ENCODE data around the gene ARHGAP15. TPM values are rescaled to one million over a fixed set of nuclear protein-coding genes. Genes with fewer than 3 reads are reported as not detected.

Gene ARHGAP15
- total RNA-seq, 2 donors from 2014 or later = 0.41 to 4.3 TPM

DNA sequence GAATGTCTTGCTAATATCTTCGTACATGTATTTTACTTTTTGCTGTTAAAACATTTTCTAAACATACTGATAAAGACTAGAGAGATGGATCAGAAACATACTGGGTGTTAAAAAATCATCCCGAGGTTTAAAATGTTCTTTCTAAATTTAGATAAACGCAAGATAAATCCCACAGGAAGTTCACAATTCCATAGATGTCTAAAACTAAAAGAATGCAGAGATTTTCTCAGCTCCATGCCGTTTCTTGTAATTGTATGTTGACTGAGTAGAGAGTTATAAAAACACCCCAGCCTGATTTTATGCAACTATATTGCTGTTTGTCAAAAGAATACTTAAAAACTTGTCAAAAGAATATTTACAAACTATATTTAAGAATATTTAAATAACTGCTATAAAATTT is 455.7 kb downstream of the ARHGAP15 start:
- intact Hi-C loops (cut with DNase I) = no loop called here
- WGBS = 64% methylated on average over 4 of the region's 4 CpGs
- Histone ChIP-seq H3K4me1 (replicated peaks) (no peaks in the 10 kb centered on the region), H3K27me3 (replicated peaks; ENCODE audit: insufficient read depth) (no peaks in the 10 kb centered on the region), H3K4me3 (no peak overlapping the region), H3K27ac (no peak overlapping the region), H3K36me3 (no peaks in the 10 kb centered on the region), H3K9me3 (no peaks in the 10 kb centered on the region)
- DNase-seq (ENCODE audit: low spot score) = no peak
- no peak for TF ChIP-seq POLR2A (IDR thresholded peaks at IDR 0.05)
- TF ChIP-seq, protein P1, sequence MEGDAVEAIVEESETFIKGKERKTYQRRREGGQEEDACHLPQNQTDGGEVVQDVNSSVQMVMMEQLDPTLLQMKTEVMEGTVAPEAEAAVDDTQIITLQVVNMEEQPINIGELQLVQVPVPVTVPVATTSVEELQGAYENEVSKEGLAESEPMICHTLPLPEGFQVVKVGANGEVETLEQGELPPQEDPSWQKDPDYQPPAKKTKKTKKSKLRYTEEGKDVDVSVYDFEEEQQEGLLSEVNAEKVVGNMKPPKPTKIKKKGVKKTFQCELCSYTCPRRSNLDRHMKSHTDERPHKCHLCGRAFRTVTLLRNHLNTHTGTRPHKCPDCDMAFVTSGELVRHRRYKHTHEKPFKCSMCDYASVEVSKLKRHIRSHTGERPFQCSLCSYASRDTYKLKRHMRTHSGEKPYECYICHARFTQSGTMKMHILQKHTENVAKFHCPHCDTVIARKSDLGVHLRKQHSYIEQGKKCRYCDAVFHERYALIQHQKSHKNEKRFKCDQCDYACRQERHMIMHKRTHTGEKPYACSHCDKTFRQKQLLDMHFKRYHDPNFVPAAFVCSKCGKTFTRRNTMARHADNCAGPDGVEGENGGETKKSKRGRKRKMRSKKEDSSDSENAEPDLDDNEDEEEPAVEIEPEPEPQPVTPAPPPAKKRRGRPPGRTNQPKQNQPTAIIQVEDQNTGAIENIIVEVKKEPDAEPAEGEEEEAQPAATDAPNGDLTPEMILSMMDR (IDR thresholded peaks at IDR 0.05) = no peak
- no peak for TF ChIP-seq POLR2AphosphoS5 (IDR thresholded peaks at IDR 0.05)

- H3K4me1 ChIP-seq (replicated peaks) = no peaks in the 10 kb centered on the region
Measured at GRCh38 chr2:143586119-143586518, 456.9 kb downstream of the ARHGAP15 start.

GRCh38 chr2:143588746-143589145 is 459.5 kb downstream of the ARHGAP15 start:
- Histone ChIP-seq H3K9me3 (no peaks in the 10 kb centered on the region), H3K27ac (no peak overlapping the region), H3K4me1 (replicated peaks) (no peaks in the 10 kb centered on the region), H3K4me3 (no peak overlapping the region), H3K36me3 (no peaks in the 10 kb centered on the region), H3K27me3 (replicated peaks; ENCODE audit: insufficient read depth) (no peaks in the 10 kb centered on the region)
- intact Hi-C loops (cut with DNase I) = no loop called here
- TF ChIP-seq, protein P1 (IDR thresholded peaks at IDR 0.05) = no peak
- no peak for TF ChIP-seq POLR2AphosphoS5 (IDR thresholded peaks at IDR 0.05)
- DNase-seq (ENCODE audit: low spot score) = no peak

More at GRCh38 chr2:143586119-143586518, 456.9 kb downstream of the ARHGAP15 start:
- no peak for TF ChIP-seq POLR2AphosphoS5 (IDR thresholded peaks at IDR 0.05)
- no peak for TF ChIP-seq POLR2A (IDR thresholded peaks at IDR 0.05)
- H3K36me3 ChIP-seq = no peaks in the 10 kb centered on the region
- no peak for DNase-seq (ENCODE audit: low spot score)
- intact Hi-C loops (cut with DNase I) = no loop called here
- H3K4me3 ChIP-seq = no peak overlapping the region
- H3K27me3 ChIP-seq (replicated peaks; ENCODE audit: insufficient read depth) = no peaks in the 10 kb centered on the region
- no peak overlapping the region for H3K27ac ChIP-seq
- no peaks in the 10 kb centered on the region for H3K9me3 ChIP-seq

DNA sequence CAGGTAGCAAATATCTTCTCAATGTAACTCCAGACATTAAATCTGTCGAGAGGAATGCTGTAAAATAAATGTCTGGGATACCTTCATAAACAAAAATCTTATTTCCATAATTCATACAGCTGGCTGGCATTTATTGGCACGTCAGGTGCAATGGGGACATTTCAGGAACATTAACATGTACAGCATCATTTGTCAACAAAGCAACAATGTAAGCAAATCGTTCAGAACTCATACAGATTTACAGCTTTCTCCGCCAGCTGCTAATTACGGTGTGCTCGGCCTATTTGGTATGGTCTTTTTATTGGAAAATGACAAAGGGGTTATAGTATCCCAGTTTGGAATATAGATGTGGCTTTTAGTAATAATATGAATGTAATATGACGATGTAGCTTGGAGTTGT is 464.9 kb downstream of the ARHGAP15 start:
- no peaks in the 10 kb centered on the region for H3K27me3 ChIP-seq (replicated peaks; ENCODE audit: insufficient read depth)
- H3K36me3 ChIP-seq = no peaks in the 10 kb centered on the region
- H3K4me3 ChIP-seq = no peak overlapping the region
- 74% methylated on average over 7 of the region's 7 CpGs for WGBS
- no peaks in the 10 kb centered on the region for H3K4me1 ChIP-seq (replicated peaks)
- H3K27ac ChIP-seq = no peak overlapping the region
- DNase-seq (ENCODE audit: low spot score) = no peak
- no peaks in the 10 kb centered on the region for H3K9me3 ChIP-seq
- TF ChIP-seq POLR2AphosphoS5 (IDR thresholded peaks at IDR 0.05) = no peak
- TF ChIP-seq, protein P1 (IDR thresholded peaks at IDR 0.05) = no peak
- TF ChIP-seq POLR2A (IDR thresholded peaks at IDR 0.05) = no peak
- intact Hi-C loops (cut with DNase I) = no loop called here

DNA sequence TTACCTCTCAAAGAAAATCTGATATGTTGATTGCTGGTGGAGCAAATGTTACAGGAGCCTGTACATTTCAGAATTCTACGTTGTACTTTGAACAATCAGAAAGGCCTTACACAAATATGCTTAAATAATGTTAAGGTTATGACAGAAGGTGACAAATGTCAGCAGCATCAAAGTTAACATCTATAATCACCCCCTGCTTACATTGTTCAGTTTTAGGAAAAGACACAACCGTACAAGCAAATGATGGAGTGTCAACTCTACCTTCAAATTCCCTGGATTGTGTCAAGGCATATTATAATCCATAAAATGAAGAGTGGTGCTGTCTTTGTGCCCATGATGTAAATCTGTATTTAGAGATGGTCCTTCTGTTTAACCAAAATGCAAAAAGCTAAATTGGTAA is 465.5 kb downstream of the ARHGAP15 start:
- no peak for DNase-seq (ENCODE audit: low spot score)
- Histone ChIP-seq H3K9me3 (no peaks in the 10 kb centered on the region), H3K27me3 (replicated peaks; ENCODE audit: insufficient read depth) (no peaks in the 10 kb centered on the region), H3K27ac (no peak overlapping the region), H3K4me1 (replicated peaks) (no peaks in the 10 kb centered on the region), H3K4me3 (no peak overlapping the region), H3K36me3 (no peaks in the 10 kb centered on the region)
- TF ChIP-seq, protein P1 (IDR thresholded peaks at IDR 0.05) = no peak
- TF ChIP-seq POLR2AphosphoS5 (IDR thresholded peaks at IDR 0.05) = no peak
- no peak for TF ChIP-seq POLR2A (IDR thresholded peaks at IDR 0.05)
- 73% methylated on average over 2 of the region's 2 CpGs for WGBS
- intact Hi-C loops (cut with DNase I) = no loop called here
